Measurements from ENCODE around the gene TSC22D4.

The TSC22D4 gene

GRCh38 chr7:100443096-100443840, 35.7 kb downstream of the TSC22D4 start:
- no peak for TF ChIP-seq CTCF (IDR thresholded peaks at IDR 0.05)

- TF ChIP-seq CTCF (IDR thresholded peaks at IDR 0.05), result no peak
Measured at GRCh38 chr7:100441641-100442535, 37.1 kb downstream of the TSC22D4 start.

- no peak for TF ChIP-seq CTCF (IDR thresholded peaks at IDR 0.05)
Measured at GRCh38 chr7:100438172-100438571, 40.8 kb downstream of the TSC22D4 start.

- TF ChIP-seq CTCF (IDR thresholded peaks at IDR 0.05), result no peak
Measured at GRCh38 chr7:100437150-100438100, 41.6 kb downstream of the TSC22D4 start.

GRCh38 chr7:100435401-100436304, 43.4 kb downstream of the TSC22D4 start:
- TF ChIP-seq CTCF (IDR thresholded peaks at IDR 0.05), result no peak

- no peak for TF ChIP-seq CTCF (IDR thresholded peaks at IDR 0.05)
Measured at GRCh38 chr7:100434297-100435144, 44.5 kb downstream of the TSC22D4 start.

All from LNCAP (cell line).